ENCODE results near the gene AFDN. TPM values are rescaled to one million over a fixed set of nuclear protein-coding genes. Genes with fewer than 3 reads are reported as not detected.

AFDN gene
- polyA plus RNA-seq, 1 of the 3 experiments (the other 2 are of a cell fraction) = 25.1 TPM

DNA sequence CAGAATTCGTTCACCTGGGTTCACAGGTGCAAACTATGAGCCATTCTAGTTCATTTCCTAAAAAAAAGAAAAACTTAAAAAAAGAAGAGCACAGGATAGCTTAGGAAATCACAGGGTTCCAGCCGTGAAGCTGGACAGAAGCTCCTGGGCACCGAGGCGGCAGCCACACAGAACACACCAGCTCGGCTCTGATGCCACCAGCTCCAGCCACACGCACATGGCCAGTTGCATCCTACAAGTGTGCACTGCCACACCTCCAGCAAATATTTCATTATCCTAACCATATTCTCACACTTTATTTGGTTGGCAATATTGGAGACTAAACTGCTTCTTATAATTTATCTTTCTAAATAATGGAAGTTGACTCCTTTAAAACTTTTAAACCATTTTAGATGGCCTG is 26.2 kb upstream of the AFDN start:
- no peak overlapping the region for H3K9ac ChIP-seq
- H3K4me3 ChIP-seq (ENCODE audit: low read depth in 2 of 2, low read length in 1 of 2) = no peak overlapping the region
- POLR2A ChIA-PET = no interaction called here
- no peaks in the 10 kb centered on the region for H3K9me2 ChIP-seq
- no peaks in the 10 kb centered on the region for H3F3A ChIP-seq (replicated peaks; ENCODE audit: insufficient read depth)
- TF ChIP-seq JUND (IDR thresholded peaks at IDR 0.05) (no peak), NRF1 (IDR thresholded peaks at IDR 0.05; ENCODE audit: low read depth, low read length) (no peak), NFIC (IDR thresholded peaks at IDR 0.05; ENCODE audit: borderline replicate concordance) (no peak), EP300 (IDR thresholded peaks at IDR 0.05; ENCODE audit: borderline replicate concordance in 1 of 2, low read depth in 1 of 2, low read length in 1 of 2) (no peak), FOSL2 (IDR thresholded peaks at IDR 0.05; ENCODE audit: borderline replicate concordance, low read depth) (no peak), RFX5 (IDR thresholded peaks at IDR 0.05; ENCODE audit: low read length) (no peak), CHD2 (IDR thresholded peaks at IDR 0.05; ENCODE audit: low read length, partially characterized antibody) (no peak), USF1 (IDR thresholded peaks at IDR 0.05; ENCODE audit: borderline replicate concordance, low read depth) (no peak), RXRA (IDR thresholded peaks at IDR 0.05; ENCODE audit: borderline replicate concordance, low read depth) (no peak), GABPA (IDR thresholded peaks at IDR 0.05; ENCODE audit: low read depth) (no peak), EZH2phosphoT487 (IDR thresholded peaks at IDR 0.05; ENCODE audit: borderline replicate concordance, low read depth) (no peak)
- TF ChIP-seq, protein P1, sequence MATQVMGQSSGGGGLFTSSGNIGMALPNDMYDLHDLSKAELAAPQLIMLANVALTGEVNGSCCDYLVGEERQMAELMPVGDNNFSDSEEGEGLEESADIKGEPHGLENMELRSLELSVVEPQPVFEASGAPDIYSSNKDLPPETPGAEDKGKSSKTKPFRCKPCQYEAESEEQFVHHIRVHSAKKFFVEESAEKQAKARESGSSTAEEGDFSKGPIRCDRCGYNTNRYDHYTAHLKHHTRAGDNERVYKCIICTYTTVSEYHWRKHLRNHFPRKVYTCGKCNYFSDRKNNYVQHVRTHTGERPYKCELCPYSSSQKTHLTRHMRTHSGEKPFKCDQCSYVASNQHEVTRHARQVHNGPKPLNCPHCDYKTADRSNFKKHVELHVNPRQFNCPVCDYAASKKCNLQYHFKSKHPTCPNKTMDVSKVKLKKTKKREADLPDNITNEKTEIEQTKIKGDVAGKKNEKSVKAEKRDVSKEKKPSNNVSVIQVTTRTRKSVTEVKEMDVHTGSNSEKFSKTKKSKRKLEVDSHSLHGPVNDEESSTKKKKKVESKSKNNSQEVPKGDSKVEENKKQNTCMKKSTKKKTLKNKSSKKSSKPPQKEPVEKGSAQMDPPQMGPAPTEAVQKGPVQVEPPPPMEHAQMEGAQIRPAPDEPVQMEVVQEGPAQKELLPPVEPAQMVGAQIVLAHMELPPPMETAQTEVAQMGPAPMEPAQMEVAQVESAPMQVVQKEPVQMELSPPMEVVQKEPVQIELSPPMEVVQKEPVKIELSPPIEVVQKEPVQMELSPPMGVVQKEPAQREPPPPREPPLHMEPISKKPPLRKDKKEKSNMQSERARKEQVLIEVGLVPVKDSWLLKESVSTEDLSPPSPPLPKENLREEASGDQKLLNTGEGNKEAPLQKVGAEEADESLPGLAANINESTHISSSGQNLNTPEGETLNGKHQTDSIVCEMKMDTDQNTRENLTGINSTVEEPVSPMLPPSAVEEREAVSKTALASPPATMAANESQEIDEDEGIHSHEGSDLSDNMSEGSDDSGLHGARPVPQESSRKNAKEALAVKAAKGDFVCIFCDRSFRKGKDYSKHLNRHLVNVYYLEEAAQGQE (IDR thresholded peaks at IDR 0.05; ENCODE audit: low read depth, low read length) = no peak
- TF ChIP-seq, protein P2, sequence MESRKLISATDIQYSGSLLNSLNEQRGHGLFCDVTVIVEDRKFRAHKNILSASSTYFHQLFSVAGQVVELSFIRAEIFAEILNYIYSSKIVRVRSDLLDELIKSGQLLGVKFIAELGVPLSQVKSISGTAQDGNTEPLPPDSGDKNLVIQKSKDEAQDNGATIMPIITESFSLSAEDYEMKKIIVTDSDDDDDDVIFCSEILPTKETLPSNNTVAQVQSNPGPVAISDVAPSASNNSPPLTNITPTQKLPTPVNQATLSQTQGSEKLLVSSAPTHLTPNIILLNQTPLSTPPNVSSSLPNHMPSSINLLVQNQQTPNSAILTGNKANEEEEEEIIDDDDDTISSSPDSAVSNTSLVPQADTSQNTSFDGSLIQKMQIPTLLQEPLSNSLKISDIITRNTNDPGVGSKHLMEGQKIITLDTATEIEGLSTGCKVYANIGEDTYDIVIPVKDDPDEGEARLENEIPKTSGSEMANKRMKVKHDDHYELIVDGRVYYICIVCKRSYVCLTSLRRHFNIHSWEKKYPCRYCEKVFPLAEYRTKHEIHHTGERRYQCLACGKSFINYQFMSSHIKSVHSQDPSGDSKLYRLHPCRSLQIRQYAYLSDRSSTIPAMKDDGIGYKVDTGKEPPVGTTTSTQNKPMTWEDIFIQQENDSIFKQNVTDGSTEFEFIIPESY (IDR thresholded peaks at IDR 0.05; ENCODE audit: borderline replicate concordance, low read depth) = no peak
- TF ChIP-seq, protein P3, sequence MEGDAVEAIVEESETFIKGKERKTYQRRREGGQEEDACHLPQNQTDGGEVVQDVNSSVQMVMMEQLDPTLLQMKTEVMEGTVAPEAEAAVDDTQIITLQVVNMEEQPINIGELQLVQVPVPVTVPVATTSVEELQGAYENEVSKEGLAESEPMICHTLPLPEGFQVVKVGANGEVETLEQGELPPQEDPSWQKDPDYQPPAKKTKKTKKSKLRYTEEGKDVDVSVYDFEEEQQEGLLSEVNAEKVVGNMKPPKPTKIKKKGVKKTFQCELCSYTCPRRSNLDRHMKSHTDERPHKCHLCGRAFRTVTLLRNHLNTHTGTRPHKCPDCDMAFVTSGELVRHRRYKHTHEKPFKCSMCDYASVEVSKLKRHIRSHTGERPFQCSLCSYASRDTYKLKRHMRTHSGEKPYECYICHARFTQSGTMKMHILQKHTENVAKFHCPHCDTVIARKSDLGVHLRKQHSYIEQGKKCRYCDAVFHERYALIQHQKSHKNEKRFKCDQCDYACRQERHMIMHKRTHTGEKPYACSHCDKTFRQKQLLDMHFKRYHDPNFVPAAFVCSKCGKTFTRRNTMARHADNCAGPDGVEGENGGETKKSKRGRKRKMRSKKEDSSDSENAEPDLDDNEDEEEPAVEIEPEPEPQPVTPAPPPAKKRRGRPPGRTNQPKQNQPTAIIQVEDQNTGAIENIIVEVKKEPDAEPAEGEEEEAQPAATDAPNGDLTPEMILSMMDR (IDR thresholded peaks at IDR 0.05) = no peak
- TF ChIP-seq, protein P4, sequence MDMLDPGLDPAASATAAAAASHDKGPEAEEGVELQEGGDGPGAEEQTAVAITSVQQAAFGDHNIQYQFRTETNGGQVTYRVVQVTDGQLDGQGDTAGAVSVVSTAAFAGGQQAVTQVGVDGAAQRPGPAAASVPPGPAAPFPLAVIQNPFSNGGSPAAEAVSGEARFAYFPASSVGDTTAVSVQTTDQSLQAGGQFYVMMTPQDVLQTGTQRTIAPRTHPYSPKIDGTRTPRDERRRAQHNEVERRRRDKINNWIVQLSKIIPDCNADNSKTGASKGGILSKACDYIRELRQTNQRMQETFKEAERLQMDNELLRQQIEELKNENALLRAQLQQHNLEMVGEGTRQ (IDR thresholded peaks at IDR 0.05; ENCODE audit: borderline replicate concordance, low read depth, low read length) = no peak
- H2AFZ ChIP-seq (ENCODE audit: low read depth) = no peak overlapping the region
- no peaks in the 10 kb centered on the region for H3K9me3 ChIP-seq
- no peaks in the 10 kb centered on the region for H3K79me2 ChIP-seq (ENCODE audit: insufficient read depth)
- no peaks in the 10 kb centered on the region; the same call in 1 of the 2 replicates for H3K27me3 ChIP-seq (ENCODE audit: insufficient read depth)
- H3K4me2 ChIP-seq = no peak overlapping the region
- H4K20me1 ChIP-seq (ENCODE audit: insufficient read depth) = no peaks in the 10 kb centered on the region
- CTCF ChIA-PET = interaction anchor here (1.3 kb wide), 1 partner anchor 10 kb away, joined by 3 read pairs; no protein-coding TSS in a partner anchor
- H3K27ac ChIP-seq (ENCODE audit: low read depth in 2 of 2, low read length in 1 of 2) = no peak overlapping the region
- 69% methylated on average over 6 of the region's 6 CpGs for WGBS (ENCODE audit: low lambda C conversion rate)
- H3K4me1 ChIP-seq (ENCODE audit: control insufficient read depth in 1 of 2, insufficient read depth in 2 of 2, low read depth in 1 of 2, low read length in 1 of 2) = peaks cover 0 to 24% of the 10 kb centered on the region in 2 experiments; a peak in 1 of 4 replicates
- H3K36me3 ChIP-seq (replicated peaks in 1 of 2; ENCODE audit: control insufficient read depth in 1 of 2, insufficient read depth in 2 of 2, low read length in 1 of 2) = no peaks in the 10 kb centered on the region
- no peak for DNase-seq
